Epithelial cell of esophagus (primary cell): ENCODE measurements around the gene MEMO1.

ENCODE experiments used
- DNase-seq: peaks from one replicate; pipeline ENCODE4 v3.0.0; 2010; ENCODE audit warnings: low read depth
- H3K4me3 ChIP-seq: 2 replicates; pipeline ENCODE4 v1.5.1; 2011; ENCODE audit warnings: mild to moderate bottlenecking, low read length, control low read depth
- CTCF ChIP-seq: IDR thresholded peaks from 2 replicates; pipeline ENCODE4 v1.5.1; 2011; ENCODE audit warnings: low read depth, mild to moderate bottlenecking, low read length, control low read depth, inconsistent platforms; ENCODE audit not compliant: insufficient read depth; ENCODE audit errors: missing control alignments

The MEMO1 gene

GRCh38 chr2:32003791-32004190 is 7.0 kb downstream of the MEMO1 start:
- TF ChIP-seq CTCF = no peak
- DNase-seq = peak; percentile 90
- H3K4me3 ChIP-seq = no peak overlapping the region

- no peak for TF ChIP-seq CTCF
- peak; percentile 55 for DNase-seq
- no peak overlapping the region for H3K4me3 ChIP-seq
These were observed 8.4 kb downstream of the MEMO1 start for GRCh38 chr2:32002406-32002805.

- no peak for TF ChIP-seq CTCF
- DNase-seq = no peak
- H3K4me3 ChIP-seq = no peak overlapping the region
These were observed 11.4 kb downstream of the MEMO1 start for GRCh38 chr2:31999438-31999837.

GRCh38 chr2:31998731-31999383 is 12.0 kb downstream of the MEMO1 start:
- TF ChIP-seq CTCF = no peak
- no peak overlapping the region for H3K4me3 ChIP-seq
- no peak for DNase-seq

- no peak for TF ChIP-seq CTCF
- no peak for DNase-seq
- no peak overlapping the region for H3K4me3 ChIP-seq
These were observed 13.2 kb downstream of the MEMO1 start for GRCh38 chr2:31997653-31998052.

GRCh38 chr2:31996571-31997150 is 14.1 kb downstream of the MEMO1 start:
- H3K4me3 ChIP-seq = no peak overlapping the region
- no peak for DNase-seq
- TF ChIP-seq CTCF = no peak

GRCh38 chr2:31992934-31993333 is 17.9 kb downstream of the MEMO1 start:
- no peak for TF ChIP-seq CTCF
- H3K4me3 ChIP-seq = no peak overlapping the region
- DNase-seq = no peak
